Fibroblast of lung (primary cell): Measurements from ENCODE around the gene MACO1. TPM values are rescaled to one million over a fixed set of nuclear protein-coding genes. Genes with fewer than 3 reads are reported as not detected.
"Not testable (repeated sequence)": the region's sequence is repeated elsewhere in the genome, so short reads cannot be mapped to it uniquely, and the experiment has no call there.

Source experiments
- DNase-seq, 2 donors: peaks; one replicate each; pipeline versions ENCODE4 v3.0.0 to v3.0.0-alpha.2; 2010; ENCODE audit warnings: low read depth in 2 of 2
- H2AFZ ChIP-seq: 2 replicates; pipeline ENCODE4 v1.5.1; 2012; ENCODE audit warnings: low read length, control low read depth, inconsistent platforms
- H3K27ac ChIP-seq: 2 replicates; pipeline ENCODE4 v1.5.1; 2011; ENCODE audit warnings: low read length, control low read depth; ENCODE audit not compliant: insufficient read depth
- H3K27me3 ChIP-seq: 2 replicates; pipeline ENCODE4 v1.5.1; 2011; ENCODE audit warnings: mild to moderate bottlenecking, low read length; ENCODE audit not compliant: control insufficient read depth, insufficient read depth
- H3K36me3 ChIP-seq: 2 replicates; pipeline ENCODE4 v1.5.1; 2011; ENCODE audit warnings: low read length; ENCODE audit not compliant: control insufficient read depth, insufficient read depth
- H3K4me1 ChIP-seq: 2 replicates; pipeline ENCODE4 v1.5.1; 2011; ENCODE audit warnings: low read length; ENCODE audit not compliant: control insufficient read depth, insufficient read depth; ENCODE audit errors: extremely low read depth
- H3K4me2 ChIP-seq: 2 replicates; pipeline ENCODE4 v1.5.1; 2011; ENCODE audit warnings: low read length, control low read depth; ENCODE audit not compliant: insufficient read depth; ENCODE audit errors: extremely low read depth
- H3K4me3 ChIP-seq, 4 experiments: fragments of 200-600 bp in 1 of 4; sonication (generic) in 1 of 4; replicated peaks in 1 of 4; 2 replicates each; pipeline ENCODE4 v1.5.1; 2011 to 2016; ENCODE audit warnings: low read length in 4 of 4, low read depth in 3 of 4, mild to moderate bottlenecking in 3 of 4, control low read depth in 2 of 4, inconsistent platforms in 1 of 4, mixed read lengths in 1 of 4; ENCODE audit not compliant: insufficient read depth in 1 of 4; ENCODE audit errors: control extremely low read depth in 1 of 4
- H3K79me2 ChIP-seq: 2 replicates; pipeline ENCODE4 v1.5.1; 2012; ENCODE audit warnings: mild to moderate bottlenecking, low read length, inconsistent platforms; ENCODE audit not compliant: control insufficient read depth, insufficient read depth
- H3K9ac ChIP-seq: 2 replicates; pipeline ENCODE4 v1.5.1; 2011; ENCODE audit warnings: mild to moderate bottlenecking, low read length, control low read depth; ENCODE audit not compliant: insufficient read depth
- H3K9me3 ChIP-seq: 2 replicates; pipeline ENCODE4 v1.5.1; 2012; ENCODE audit warnings: low read depth, low read length; ENCODE audit not compliant: control insufficient read depth, insufficient read depth
- H4K20me1 ChIP-seq: 2 replicates; pipeline ENCODE4 v1.5.1; 2011; ENCODE audit warnings: low read length; ENCODE audit not compliant: control insufficient read depth, insufficient read depth; ENCODE audit errors: extremely low read depth
- CTCF ChIP-seq, 2 donors: IDR thresholded peaks in 1 of 2; conservative IDR thresholded peaks in 1 of 2; 1 replicate in 1 of 2; 2 replicates in 1 of 2; pipeline ENCODE4 v1.5.1; 2011 to 2012; ENCODE audit warnings: low read length in 2 of 2, control low read depth in 1 of 2, inconsistent platforms in 1 of 2, low read depth in 1 of 2, mild to moderate bottlenecking in 1 of 2
- polyA plus RNA-seq, 2 donors: library from polyadenylated mRNA; depleted of rRNA in 1 of 2; stranded (reverse) in 1 of 2; unstranded in 1 of 2; fragments of >200 nt; gene quantifications; 2 replicates each; pipeline ENCODE4 v1.2.1, GENCODE V29; 2011 to 2012; ENCODE audit warnings: missing spikeins in 1 of 2
- total RNA-seq: library from RNA; depleted of rRNA; stranded (reverse); fragments of >200 nt; gene quantifications from 2 replicates; pipeline ENCODE4 v1.2.1, GENCODE V29; 2014

Gene MACO1
- total and polyA plus RNA-seq, 2 donors (not counting 1 experiment from before 2014, with no cell fraction given): 14.2 to 17.5 TPM

GRCh38 chr1:25402947-25403803 lies 27.5 kb upstream of the MACO1 start:
- H3K36me3 ChIP-seq, H3K4me3 ChIP-seq, H3K9ac ChIP-seq, H3K27ac ChIP-seq, H3K27me3 ChIP-seq, H3K4me2 ChIP-seq, H3K9me3 ChIP-seq, H4K20me1 ChIP-seq, H3K4me1 ChIP-seq, DNase-seq, H3K79me2 ChIP-seq, H2AFZ ChIP-seq: not testable (repeated sequence)
- TF ChIP-seq CTCF (conservative IDR thresholded peaks at IDR 0.05 in 1 of 2, IDR thresholded peaks at IDR 0.05 in 1 of 2; ENCODE audit: low read depth in 1 of 2, low read length in 2 of 2): peak; percentile 20 to 22

GRCh38 chr1:25405731-25406305 lies 24.9 kb upstream of the MACO1 start:
- H3K4me3 ChIP-seq, H2AFZ ChIP-seq, H3K79me2 ChIP-seq, H3K9ac ChIP-seq, H3K9me3 ChIP-seq, H3K27ac ChIP-seq, H3K4me1 ChIP-seq, H3K4me2 ChIP-seq, DNase-seq, H3K27me3 ChIP-seq, H4K20me1 ChIP-seq, H3K36me3 ChIP-seq: not testable (repeated sequence)

- not testable (repeated sequence) for H3K9me3 ChIP-seq, H3K4me3 ChIP-seq, DNase-seq, H3K4me1 ChIP-seq, H4K20me1 ChIP-seq, H3K4me2 ChIP-seq, H3K79me2 ChIP-seq, H3K36me3 ChIP-seq, H2AFZ ChIP-seq, H3K27ac ChIP-seq, H3K27me3 ChIP-seq, H3K9ac ChIP-seq
Observed at GRCh38 chr1:25409641-25410427, 20.9 kb upstream of the MACO1 start.

- not testable (repeated sequence) for H3K9ac ChIP-seq, H3K36me3 ChIP-seq, H3K4me3 ChIP-seq, H3K27ac ChIP-seq, DNase-seq, H3K27me3 ChIP-seq, H3K79me2 ChIP-seq, H4K20me1 ChIP-seq, H3K4me2 ChIP-seq, H3K4me1 ChIP-seq, H2AFZ ChIP-seq, H3K9me3 ChIP-seq
Observed at GRCh38 chr1:25412872-25413623, 17.6 kb upstream of the MACO1 start.

GRCh38 chr1:25414157-25414556 lies 16.5 kb upstream of the MACO1 start:
- not testable (repeated sequence) for H3K4me1 ChIP-seq, H3K4me3 ChIP-seq, H4K20me1 ChIP-seq

More at GRCh38 chr1:25414157-25414556, 16.5 kb upstream of the MACO1 start:
- not testable (repeated sequence) for H3K79me2 ChIP-seq, H3K4me2 ChIP-seq, H3K27ac ChIP-seq, H3K9ac ChIP-seq, H3K36me3 ChIP-seq, H3K27me3 ChIP-seq, H3K9me3 ChIP-seq, DNase-seq, H2AFZ ChIP-seq
